Activated CD4-positive, alpha-beta T cell treated with anti-CD3 and anti-CD28 coated beads for 36 hours (primary cell): ENCODE results near the gene EEF1A2. TPM values are rescaled to one million over a fixed set of nuclear protein-coding genes. Genes with fewer than 3 reads are reported as not detected.
A peak's percentile ranks its signal among the peaks of the same experiment; 100 is the strongest.

Experiments used
- ATAC-seq: fragments of 200-7000 bp; cut with Tn5 transposase; one replicate; pipeline ENCODE4 v1.10.0; 2021; ENCODE audit warnings: mild to moderate bottlenecking, moderate library complexity
- CTCF ChIA-PET: fragments of 350-600 bp; sonication (Branson Sonifier 250); formaldehyde crosslinking; loops from one replicate; lab custom pipeline; 2021; ENCODE audit warnings: antibody characterized with exemption; lab: Charles Lee
- POLR2A ChIA-PET: fragments of 350-600 bp; sonication (Branson Sonifier 250); formaldehyde crosslinking; loops from one replicate; lab custom pipeline; 2021; ENCODE audit warnings: antibody characterized with exemption, inconsistent platforms; lab: Charles Lee
- DNase-seq: peaks from one replicate; pipeline ENCODE4 v3.0.0-alpha.2; 2020
- H3K27ac Mint-ChIP-seq: one replicate; pipeline ENCODE4 v1.8.0; 2021; ENCODE audit warnings: mixed read lengths
- H3K27me3 Mint-ChIP-seq: one replicate; pipeline ENCODE4 v1.8.0; 2021; ENCODE audit warnings: mixed read lengths
- H3K36me3 Mint-ChIP-seq: one replicate; pipeline ENCODE4 v1.8.0; 2021; ENCODE audit warnings: low read depth, mixed read lengths
- H3K4me1 Mint-ChIP-seq: one replicate; pipeline ENCODE4 v1.8.0; 2021; ENCODE audit warnings: mixed read lengths
- H3K4me3 Mint-ChIP-seq: one replicate; pipeline ENCODE4 v1.8.0; 2021; ENCODE audit warnings: mild to moderate bottlenecking, moderate library complexity, mixed read lengths
- H3K9me3 Mint-ChIP-seq: one replicate; pipeline ENCODE4 v1.8.0; 2021; ENCODE audit warnings: low read depth, mixed read lengths
- intact Hi-C, 2 experiments: fragments of 100-400 bp; cut with DNase I in 1 of 2; cut with micrococcal nuclease in 1 of 2; formaldehyde crosslinking; loops; one replicate each; pipeline versions ENCODE4 v1.14.2 to v1.15.1; 2022 to 2024; cut with DNase I, micrococcal nuclease
- total RNA-seq, 2 experiments: library from RNA; stranded (reverse); gene quantifications; one replicate each; pipeline ENCODE4 v1.2.3, GENCODE V29; 2021

EEF1A2 gene
- total RNA-seq, 2 experiments from 2014 or later = 0.69 to 0.81 TPM

- Mint-ChIP-seq H3K4me3 (no peak overlapping the region), H3K27ac (no peak overlapping the region), H3K4me1 (peaks cover 4% of the 10 kb centered on the region), H3K9me3 (no peaks in the 10 kb centered on the region), H3K36me3 (no peaks in the 10 kb centered on the region), H3K27me3 (no peaks in the 10 kb centered on the region)
- ATAC-seq = no peak
- ChIA-PET CTCF (interaction anchor here (0.6 kb wide), 1 partner anchor 107 kb away, joined by 4 read pairs; no protein-coding TSS in a partner anchor), POLR2A (no interaction called here)
- DNase-seq = no peak
- intact Hi-C loops = no loop called here
Measured at GRCh38 chr20:63542696-63543095, 43.8 kb upstream of the EEF1A2 start.

- ChIA-PET CTCF (no interaction called here), POLR2A (no interaction called here)
- H3K27me3 Mint-ChIP-seq = no peaks in the 10 kb centered on the region
- no peak for ATAC-seq
- H3K4me1 Mint-ChIP-seq = peaks cover 5% of the 10 kb centered on the region
- intact Hi-C loops = no loop called here
- no peaks in the 10 kb centered on the region for H3K9me3 Mint-ChIP-seq
- no peak overlapping the region for H3K4me3 Mint-ChIP-seq
- no peak overlapping the region for H3K27ac Mint-ChIP-seq
- H3K36me3 Mint-ChIP-seq = no peaks in the 10 kb centered on the region
- DNase-seq = no peak
Measured at GRCh38 chr20:63542031-63542559, 43.2 kb upstream of the EEF1A2 start.

GRCh38 chr20:63541371-63541770 lies 42.5 kb upstream of the EEF1A2 start:
- no peak overlapping the region for H3K27ac Mint-ChIP-seq
- intact Hi-C loops = no loop called here
- CTCF ChIA-PET = no interaction called here
- no peaks in the 10 kb centered on the region for H3K36me3 Mint-ChIP-seq
- H3K27me3 Mint-ChIP-seq = no peaks in the 10 kb centered on the region
- DNase-seq (no peak), ATAC-seq (no peak)
- no peak overlapping the region for H3K4me3 Mint-ChIP-seq
- H3K9me3 Mint-ChIP-seq = no peaks in the 10 kb centered on the region
- H3K4me1 Mint-ChIP-seq = peaks cover 8% of the 10 kb centered on the region
- POLR2A ChIA-PET = no interaction called here

GRCh38 chr20:63540417-63541186 lies 41.7 kb upstream of the EEF1A2 start:
- H3K4me1 Mint-ChIP-seq = peaks cover 8% of the 10 kb centered on the region
- H3K27ac Mint-ChIP-seq = no peak overlapping the region
- intact Hi-C loops = no loop called here
- H3K27me3 Mint-ChIP-seq = no peaks in the 10 kb centered on the region
- DNase-seq (no peak), ATAC-seq (no peak)
- no peak overlapping the region for H3K4me3 Mint-ChIP-seq
- no peaks in the 10 kb centered on the region for H3K9me3 Mint-ChIP-seq
- H3K36me3 Mint-ChIP-seq = no peaks in the 10 kb centered on the region
- CTCF ChIA-PET = no interaction called here
- POLR2A ChIA-PET = no interaction called here

- H3K27me3 Mint-ChIP-seq = no peaks in the 10 kb centered on the region
- H3K27ac Mint-ChIP-seq = no peak overlapping the region
- no peak for DNase-seq
- ChIA-PET CTCF (interaction anchor here (0.5 to 2.1 kb wide), 4 partner anchors 11 to 106 kb away, joined by 3 to 6 read pairs (median 3); no protein-coding TSS in a partner anchor), POLR2A (no interaction called here)
- H3K4me3 Mint-ChIP-seq = no peak overlapping the region
- no peaks in the 10 kb centered on the region for H3K9me3 Mint-ChIP-seq
- no peak for ATAC-seq
- H3K36me3 Mint-ChIP-seq = no peaks in the 10 kb centered on the region
- intact Hi-C loops = loop anchor here (2.0 to 10.0 kb wide), 6 partner anchors 98 to 525 kb away; partner anchors contain the start of genes TCEA2 (in 2 of the 2), UCKL1 (in 2 of the 2), ABHD16B (in 1 of the 2) and TPD52L2 (in 1 of the 2)
- H3K4me1 Mint-ChIP-seq = peaks cover 8% of the 10 kb centered on the region
Measured at GRCh38 chr20:63539441-63540370, 40.8 kb upstream of the EEF1A2 start.

GRCh38 chr20:63539092-63539430 lies 40.2 kb upstream of the EEF1A2 start:
- Mint-ChIP-seq H3K27me3 (no peaks in the 10 kb centered on the region), H3K9me3 (no peaks in the 10 kb centered on the region), H3K36me3 (no peaks in the 10 kb centered on the region), H3K27ac (no peak overlapping the region), H3K4me1 (peaks cover 8% of the 10 kb centered on the region), H3K4me3 (no peak overlapping the region)
- CTCF ChIA-PET = interaction anchor here (0.5 to 2.7 kb wide), 9 partner anchors 10 to 1402 kb away, joined by 3 to 21 read pairs (median 3); partner anchors contain the start of genes FNDC11 and PPDPF
- POLR2A ChIA-PET = no interaction called here
- ATAC-seq (no peak), DNase-seq (no peak)
- intact Hi-C loops = loop anchor here (2.0 to 10.0 kb wide), 6 partner anchors 98 to 526 kb away; partner anchors contain the start of genes TCEA2 (in 2 of the 2), UCKL1 (in 2 of the 2), ABHD16B (in 1 of the 2) and TPD52L2 (in 1 of the 2)

- Mint-ChIP-seq H3K36me3 (no peaks in the 10 kb centered on the region), H3K4me1 (peaks cover 8% of the 10 kb centered on the region), H3K27ac (peak overlapping the region; percentile 85), H3K4me3 (peak overlapping the region; percentile 68), H3K27me3 (no peaks in the 10 kb centered on the region), H3K9me3 (no peaks in the 10 kb centered on the region)
- intact Hi-C loops = loop anchor here (1.0 to 10.0 kb wide), 18 partner anchors 15 to 582 kb away; partner anchors contain the start of genes TCEA2 (in 2 of the 2), TPD52L2 (in 2 of the 2), UCKL1 (in 2 of the 2) and ABHD16B (in 1 of the 2)
- ATAC-seq (peak; percentile 1), DNase-seq (no peak)
- ChIA-PET CTCF (interaction anchor here (0.5 to 3.2 kb wide), 20 partner anchors 10 to 1401 kb away, joined by 3 to 21 read pairs (median 3); partner anchors contain the start of genes ARFRP1, FNDC11, PPDPF and ZGPAT), POLR2A (interaction anchor here (0.6 to 1.1 kb wide), 3 partner anchors 56 to 327 kb away, joined by 3 to 5 read pairs (median 3); partner anchors contain the start of gene TPD52L2)
Measured at GRCh38 chr20:63538204-63539091, 39.6 kb upstream of the EEF1A2 start.

GRCh38 chr20:63537525-63538203 lies 38.8 kb upstream of the EEF1A2 start:
- Mint-ChIP-seq H3K4me3 (peak overlapping the region; percentile 68), H3K27ac (peak overlapping the region; percentile 85), H3K36me3 (no peaks in the 10 kb centered on the region), H3K27me3 (no peaks in the 10 kb centered on the region), H3K9me3 (no peaks in the 10 kb centered on the region), H3K4me1 (peaks cover 8% of the 10 kb centered on the region)
- ATAC-seq = peak; percentile 97
- POLR2A ChIA-PET = interaction anchor here (0.6 to 1.1 kb wide), 4 partner anchors 17 to 328 kb away, joined by 3 to 5 read pairs (median 4); partner anchors contain the start of gene TPD52L2
- intact Hi-C loops = loop anchor here (1.0 to 10.0 kb wide), 23 partner anchors 16 to 583 kb away; partner anchors contain the start of genes TCEA2 (in 2 of the 2), TPD52L2 (in 2 of the 2), UCKL1 (in 2 of the 2) and ABHD16B (in 1 of the 2)
- peak; percentile 98 for DNase-seq
- CTCF ChIA-PET = interaction anchor here (0.6 to 3.2 kb wide), 23 partner anchors 9 to 501 kb away, joined by 3 to 21 read pairs (median 3); partner anchors contain the start of genes ARFRP1, FNDC11, PPDPF and TPD52L2

- H3K36me3 Mint-ChIP-seq = no peaks in the 10 kb centered on the region
- intact Hi-C loops = loop anchor here (1.0 to 10.0 kb wide), 11 partner anchors 16 to 528 kb away; partner anchors contain the start of genes UCKL1 (in 2 of the 2), ABHD16B (in 1 of the 2), GMEB2 (in 1 of the 2) and PPDPF (in 1 of the 2)
- peaks cover 8% of the 10 kb centered on the region for H3K4me1 Mint-ChIP-seq
- H3K27me3 Mint-ChIP-seq = no peaks in the 10 kb centered on the region
- H3K27ac Mint-ChIP-seq = peak within 1 kb of the TSS; percentile 85
- ChIA-PET POLR2A (interaction anchor here (0.6 to 1.1 kb wide), 4 partner anchors 16 to 328 kb away, joined by 3 to 5 read pairs (median 4); partner anchors contain the start of gene TPD52L2), CTCF (interaction anchor here (0.6 to 3.2 kb wide), 21 partner anchors 10 to 502 kb away, joined by 3 to 21 read pairs (median 3); partner anchors contain the start of genes ARFRP1, FNDC11, PPDPF and TPD52L2)
- H3K4me3 Mint-ChIP-seq = peak within 1 kb of the TSS; percentile 68
- no peaks in the 10 kb centered on the region for H3K9me3 Mint-ChIP-seq
- peak; percentile 67 for DNase-seq
- ATAC-seq = peak; percentile 13
Measured at GRCh38 chr20:63536997-63537524, 38.2 kb upstream of the EEF1A2 start, which contains the start of gene PTK6. PTK6 (minus strand) TSS chr20:63537376; CDS start chr20:63537314, 62 bp downstream.
